GM18520 (cell line): ENCODE data around the gene GTF2IRD1.
"Not testable (repeated sequence)": the region's sequence is repeated elsewhere in the genome, so short reads cannot be mapped to it uniquely, and the experiment has no call there.

Experiments
- ATAC-seq: cut with Tn5 transposase; IDR thresholded peaks from one replicate; pipeline ENCODE4 v1.9.1; 2021; ENCODE audit not compliant: unreplicated experiment

GTF2IRD1 gene

GRCh38 chr7:74554178-74554577 lies 100.5 kb downstream of the GTF2IRD1 start:
- no peak for ATAC-seq

DNA sequence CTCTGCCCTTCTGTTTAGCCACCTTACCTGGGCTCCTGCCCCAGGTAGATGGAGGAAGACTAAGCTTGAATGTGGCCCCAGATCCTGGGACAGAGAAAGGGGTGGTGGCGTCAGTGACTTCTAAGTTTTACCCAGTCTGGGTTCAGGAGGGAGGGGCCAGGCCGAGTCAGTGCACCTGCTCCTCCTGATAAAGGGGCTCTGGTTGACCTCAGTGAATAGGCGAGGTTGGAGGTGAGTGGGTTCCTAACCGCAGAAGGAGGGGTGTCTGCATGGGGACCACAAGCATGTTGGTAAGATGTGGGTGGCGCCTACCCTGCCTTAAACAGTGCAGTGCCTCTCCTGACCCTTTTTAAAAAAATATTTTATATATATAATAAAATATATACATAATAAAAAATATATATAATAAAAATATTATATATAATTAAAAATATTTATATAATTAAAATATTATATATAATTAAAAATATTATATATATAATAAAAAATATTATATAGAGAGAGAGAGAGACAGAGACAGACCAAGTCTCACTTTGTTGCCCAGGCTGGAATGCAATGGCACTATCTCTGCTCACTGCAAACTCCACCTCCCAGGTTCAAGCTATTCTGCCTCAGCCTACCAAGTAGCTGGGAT lies 106.5 kb downstream of the GTF2IRD1 start:
- ATAC-seq: no peak

DNA sequence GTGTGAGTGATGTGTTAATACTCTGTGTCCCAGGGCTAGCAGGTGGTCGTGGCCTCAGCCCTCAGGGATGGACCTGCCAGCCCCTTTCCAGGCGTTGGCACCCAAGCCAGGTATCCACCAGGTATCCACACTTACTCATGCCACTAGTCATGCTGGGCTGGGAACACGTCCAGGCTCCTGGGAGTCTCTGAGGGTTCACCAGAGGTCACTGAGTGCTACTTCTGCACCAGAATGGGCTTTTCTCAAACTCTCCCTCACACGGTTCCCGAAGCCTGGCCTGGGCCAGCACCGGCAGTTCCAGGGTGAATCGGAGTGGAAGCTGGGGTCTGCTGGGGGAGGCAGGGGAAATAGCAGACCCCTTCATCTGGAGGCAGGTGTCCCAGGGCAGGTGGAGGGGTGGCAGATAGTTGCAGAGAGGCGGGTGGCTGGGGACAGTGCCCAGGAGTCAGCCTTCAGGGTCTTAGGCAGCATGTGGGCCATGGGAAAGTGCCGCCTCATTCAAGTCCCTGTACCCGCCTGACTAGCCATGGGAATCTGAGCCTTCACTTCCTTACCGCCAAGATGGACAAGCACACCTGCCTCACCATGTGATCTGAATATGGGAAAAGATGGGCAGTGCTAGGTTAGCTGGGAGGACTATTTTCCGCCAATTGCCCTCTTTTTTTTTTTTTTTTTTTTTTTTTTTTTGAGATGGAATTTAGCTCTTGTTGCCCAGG lies 108.3 kb downstream of the GTF2IRD1 start:
- no peak for ATAC-seq

DNA sequence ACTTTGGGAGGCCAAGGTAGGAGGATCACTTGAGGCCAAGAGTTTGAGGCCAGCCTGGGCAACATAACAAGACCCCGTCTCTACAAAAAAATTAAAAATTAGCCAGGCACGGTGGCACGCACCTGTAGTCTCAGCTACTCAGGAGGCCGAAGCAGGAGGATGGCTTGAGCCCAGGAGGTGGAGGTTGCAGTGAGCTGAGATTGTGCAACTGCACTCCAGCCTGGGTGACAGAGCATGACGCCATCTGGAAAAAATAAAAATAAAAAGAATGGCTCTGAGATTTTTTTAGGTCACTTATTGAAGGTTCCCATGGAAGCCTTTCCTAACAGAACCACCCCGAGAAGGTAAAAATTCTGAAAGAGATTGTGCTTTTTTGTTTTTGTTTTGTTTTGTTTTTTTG lies 109.9 kb downstream of the GTF2IRD1 start:
- not testable (repeated sequence) for ATAC-seq

- ATAC-seq: no peak
Measured at GRCh38 chr7:74567318-74567668, 113.6 kb downstream of the GTF2IRD1 start.

DNA sequence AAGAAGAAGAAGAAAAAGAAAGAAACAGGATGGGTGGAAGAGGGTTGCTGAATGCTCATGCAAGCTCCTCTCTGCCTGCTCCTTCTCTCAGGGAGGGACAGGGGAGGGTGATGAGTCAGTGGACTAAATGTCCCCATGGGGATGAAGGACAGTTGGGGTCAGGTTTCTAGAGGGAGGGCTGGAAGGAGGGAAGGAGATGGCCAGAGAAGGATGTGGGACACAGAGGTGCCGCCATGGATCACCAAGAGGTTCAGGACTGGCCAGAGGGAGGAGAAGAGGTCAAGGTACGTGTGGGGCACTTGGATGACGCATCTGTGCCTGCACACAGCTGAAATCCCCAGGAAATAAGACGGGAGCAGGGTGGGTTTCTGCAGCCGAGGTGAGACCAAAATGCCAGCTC lies 115.0 kb downstream of the GTF2IRD1 start:
- ATAC-seq: no peak

DNA sequence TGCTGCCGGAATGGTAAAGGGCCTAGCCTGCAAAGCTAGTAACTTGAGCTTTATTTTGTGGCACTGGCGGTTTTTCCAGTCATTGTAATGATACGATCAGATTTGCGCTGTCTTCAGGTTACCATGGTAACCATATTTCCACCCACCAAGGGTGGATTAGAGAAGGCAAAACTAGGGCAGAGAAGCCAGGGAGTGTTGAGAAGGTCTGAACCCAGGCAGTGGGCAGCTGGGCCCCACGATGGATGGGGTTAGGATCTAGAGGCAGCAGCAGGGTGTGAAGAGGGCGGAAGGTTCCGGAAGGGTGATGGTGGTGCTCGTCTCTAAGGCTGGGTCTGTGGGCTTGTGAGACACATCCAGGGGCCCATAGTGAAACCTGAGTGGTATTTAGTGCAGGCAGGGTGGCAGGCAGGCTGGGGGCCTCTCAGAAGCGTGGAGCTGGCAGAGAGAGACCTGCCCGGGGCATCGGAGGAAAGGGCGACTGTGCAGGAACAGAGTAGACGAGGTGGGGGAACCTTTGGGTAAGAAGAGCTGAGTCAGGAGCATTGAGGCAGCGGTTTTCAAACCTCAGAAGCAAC lies 115.9 kb downstream of the GTF2IRD1 start:
- ATAC-seq: no peak

DNA sequence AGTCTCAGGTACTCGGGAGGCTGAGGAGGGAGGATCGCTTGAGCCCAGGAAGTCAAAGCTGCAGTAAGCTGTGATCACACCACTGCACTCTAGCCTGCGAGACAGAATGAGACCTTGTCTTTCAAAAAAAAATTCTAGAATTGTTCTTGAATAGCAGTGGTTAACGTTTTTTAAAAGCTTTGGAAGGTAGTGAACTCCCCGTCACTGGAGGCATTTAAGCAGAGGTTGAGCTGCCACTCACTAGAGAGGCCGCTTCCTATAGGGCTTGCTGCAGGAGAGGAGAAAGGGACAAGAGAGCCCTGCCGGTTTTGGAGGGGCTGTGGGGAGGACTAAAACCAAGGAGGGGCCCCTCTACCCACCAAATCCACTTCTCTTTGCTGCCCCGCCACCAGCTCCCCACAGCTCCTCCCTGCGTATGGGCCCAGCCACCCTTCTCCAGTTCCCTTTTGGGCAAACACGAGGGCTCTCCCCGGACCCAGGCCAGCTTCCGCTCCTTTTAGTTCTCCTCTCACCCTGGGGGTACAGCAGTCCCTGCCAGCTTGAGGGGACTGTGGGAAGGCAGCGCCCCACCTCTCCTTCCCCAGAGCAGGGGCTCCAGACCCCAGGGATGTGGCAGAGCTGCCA lies 116.9 kb downstream of the GTF2IRD1 start:
- no peak for ATAC-seq

DNA sequence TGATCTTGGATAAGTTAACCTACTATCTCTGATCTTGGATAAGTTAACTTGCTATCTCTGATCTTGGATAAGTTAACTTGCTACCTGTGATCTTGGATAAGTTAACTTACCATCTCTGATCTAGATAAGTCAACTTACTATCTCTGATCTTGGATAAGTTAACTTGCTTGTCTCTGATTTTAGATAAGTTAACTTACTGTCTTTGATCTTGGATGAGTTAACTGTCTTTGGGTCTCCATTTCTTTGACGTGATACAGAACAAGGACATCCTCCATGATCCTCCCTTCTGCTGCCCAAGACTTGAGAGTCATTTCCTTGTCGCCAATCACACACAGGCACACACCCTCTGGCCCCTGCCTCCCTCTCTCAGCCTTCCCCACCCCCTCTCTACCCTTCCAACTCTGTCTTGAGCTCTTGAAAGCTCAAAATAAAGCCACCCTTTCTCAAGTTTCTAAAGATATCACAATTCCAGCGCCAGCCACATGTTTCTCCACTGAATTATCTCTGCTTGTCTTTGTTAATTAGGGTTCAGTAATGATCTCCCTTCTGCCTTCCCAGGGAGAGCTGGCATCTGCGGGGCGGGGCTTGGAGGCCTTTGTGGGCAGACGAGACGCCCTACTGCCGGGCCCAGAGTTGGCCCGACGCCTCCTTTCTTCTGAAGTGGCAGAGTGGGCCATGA lies 118.7 kb downstream of the GTF2IRD1 start:
- no peak for ATAC-seq

GRCh38 chr7:74573512-74573911 lies 119.8 kb downstream of the GTF2IRD1 start:
- ATAC-seq: no peak

GRCh38 chr7:74575083-74575784 lies 121.5 kb downstream of the GTF2IRD1 start:
- ATAC-seq: no peak

DNA sequence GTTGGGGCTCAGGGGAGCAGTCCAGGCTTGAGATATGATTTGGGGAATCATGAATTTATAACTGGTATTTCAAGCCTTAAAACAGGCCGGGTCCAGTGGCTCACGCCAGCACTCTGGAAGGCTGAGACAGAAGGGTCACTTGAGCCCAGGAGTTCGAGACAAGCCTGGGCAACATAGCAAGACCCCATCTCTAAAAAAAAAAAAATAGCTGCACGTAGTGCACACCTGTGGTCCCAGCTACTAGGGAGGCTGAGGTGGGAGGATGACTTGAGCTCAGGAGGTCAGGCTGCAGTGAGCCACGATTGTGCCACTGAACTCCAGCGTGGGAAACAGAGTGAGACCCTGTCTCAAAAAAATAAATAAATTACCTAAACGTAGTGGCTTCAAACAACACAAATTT lies 122.1 kb downstream of the GTF2IRD1 start:
- no peak for ATAC-seq

DNA sequence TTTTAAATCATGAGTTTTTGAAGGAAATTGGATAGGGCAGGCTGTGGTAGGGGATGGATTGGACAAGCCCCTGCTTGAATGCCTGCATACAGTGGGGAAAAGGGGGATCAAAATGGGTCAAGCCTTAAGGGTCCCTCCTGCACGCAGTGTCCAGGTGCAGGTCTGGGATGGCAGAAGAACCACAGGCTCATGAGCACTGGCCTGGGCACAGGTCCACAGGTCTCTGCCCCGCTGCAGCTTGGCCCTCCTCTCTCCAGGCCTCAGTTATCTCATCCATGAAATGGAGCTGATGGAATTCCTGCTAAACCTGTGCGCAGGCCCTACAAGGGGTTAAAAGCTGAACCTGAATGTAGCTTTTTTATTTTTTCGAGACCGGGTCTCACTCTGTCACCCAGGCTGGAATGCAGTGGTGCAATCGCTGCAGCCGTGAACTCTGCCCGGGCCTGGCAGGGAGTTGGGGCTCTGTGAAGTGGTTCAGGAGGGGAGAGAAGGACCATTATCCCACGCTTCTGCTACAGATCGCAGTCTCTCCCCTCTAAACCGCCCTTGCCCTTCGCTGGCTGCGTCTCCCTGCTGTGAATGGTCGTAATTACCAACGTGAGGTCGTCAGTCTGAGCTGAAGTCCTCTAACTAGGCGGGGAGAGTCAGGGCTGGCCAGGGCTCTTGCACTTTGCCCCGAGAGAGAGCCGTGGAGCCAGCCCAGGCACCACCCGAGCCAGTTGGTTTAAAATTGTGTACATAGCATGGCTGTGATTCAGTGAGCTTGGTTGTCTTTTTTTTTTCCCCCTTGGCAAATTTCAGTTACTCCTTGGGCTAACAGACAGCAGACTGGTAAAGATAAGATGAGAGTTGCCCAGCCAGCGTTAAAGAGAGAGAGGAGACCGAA lies 126.3 kb downstream of the GTF2IRD1 start:
- ATAC-seq: no peak

- no peak for ATAC-seq
Measured at GRCh38 chr7:74581916-74582440, 128.3 kb downstream of the GTF2IRD1 start.

- no peak for ATAC-seq
Measured at GRCh38 chr7:74582447-74583039, 128.8 kb downstream of the GTF2IRD1 start.

DNA sequence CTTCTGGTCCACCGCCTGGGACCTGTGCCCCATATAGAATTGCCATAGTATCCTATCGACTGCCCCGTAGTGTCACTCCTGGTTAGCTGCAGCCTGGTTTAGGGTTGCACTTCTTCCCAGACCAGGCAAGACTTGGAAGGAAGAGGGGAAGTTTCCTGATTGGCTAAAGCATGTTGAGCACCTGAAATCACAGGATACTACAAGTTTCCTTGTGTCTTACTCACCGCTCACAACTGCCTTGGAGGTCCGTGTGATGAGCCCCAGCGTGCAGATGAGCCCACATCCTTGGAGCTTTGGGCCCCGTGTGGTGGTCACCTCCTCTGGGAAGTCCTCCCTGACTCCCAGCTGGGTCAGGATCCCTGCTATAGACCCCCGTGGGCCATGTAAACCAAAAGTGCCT lies 129.9 kb downstream of the GTF2IRD1 start:
- ATAC-seq: no peak

- ATAC-seq: no peak
Measured at GRCh38 chr7:74584160-74584954, 130.7 kb downstream of the GTF2IRD1 start.

GRCh38 chr7:74585844-74586243 lies 132.1 kb downstream of the GTF2IRD1 start:
- ATAC-seq: no peak
